Uterus (tissue), 2 donors: ENCODE measurements around the gene PTPRM.

Source experiments
- CTCF ChIP-seq, 4 experiments: fragments of 200-600 bp in 2 of 4; fragments of 450-650 bp in 2 of 4; sonication (generic) in 2 of 4; IDR thresholded peaks; one replicate each; pipeline ENCODE4 v1.5.1; 2016 to 2019; ENCODE audit warnings: antibody characterized with exemption in 4 of 4, mild to moderate bottlenecking in 2 of 4, moderate library complexity in 1 of 4
- POLR2A ChIP-seq, 2 donors: fragments of 450-650 bp; IDR thresholded peaks; one replicate each; pipeline ENCODE4 v1.6.1; 2016; ENCODE audit warnings: antibody characterized with exemption in 2 of 2, mild to moderate bottlenecking in 1 of 2, moderate library complexity in 1 of 2

- TF ChIP-seq POLR2A (IDR thresholded peaks at IDR 0.05), result no peak
- TF ChIP-seq CTCF (IDR thresholded peaks at IDR 0.05), result no peak
Observed at GRCh38 chr18:8448130-8448529, 881.0 kb downstream of the PTPRM start.
